GM21381 (cell line): ENCODE results near the gene MRPS27.

Experiments used
- ATAC-seq: cut with Tn5 transposase; IDR thresholded peaks from one replicate; pipeline ENCODE4 v1.9.1; 2021; ENCODE audit warnings: mild to moderate bottlenecking, moderate library complexity; ENCODE audit not compliant: unreplicated experiment

Gene MRPS27

GRCh38 chr5:72234868-72235267 lies 85.2 kb downstream of the MRPS27 start:
- ATAC-seq = no peak

- peak; percentile 94 for ATAC-seq
These were observed 85.8 kb downstream of the MRPS27 start for GRCh38 chr5:72234265-72234700.

GRCh38 chr5:72233835-72234234 lies 86.2 kb downstream of the MRPS27 start:
- ATAC-seq = no peak

GRCh38 chr5:72232838-72233237 lies 87.2 kb downstream of the MRPS27 start:
- ATAC-seq = no peak

- no peak for ATAC-seq
These were observed 87.9 kb downstream of the MRPS27 start for GRCh38 chr5:72231991-72232703.

- no peak for ATAC-seq
These were observed 91.1 kb downstream of the MRPS27 start for GRCh38 chr5:72228960-72229359.

GRCh38 chr5:72226950-72227349 lies 93.1 kb downstream of the MRPS27 start:
- ATAC-seq = no peak

- no peak for ATAC-seq
These were observed 94.3 kb downstream of the MRPS27 start for GRCh38 chr5:72225741-72226140.

- ATAC-seq = no peak
These were observed 95.0 kb downstream of the MRPS27 start for GRCh38 chr5:72224946-72225463.

- ATAC-seq = no peak
These were observed 96.7 kb downstream of the MRPS27 start for GRCh38 chr5:72223371-72223770.

GRCh38 chr5:72222521-72222920 lies 97.5 kb downstream of the MRPS27 start:
- ATAC-seq = no peak

GRCh38 chr5:72221541-72221940 lies 98.5 kb downstream of the MRPS27 start:
- ATAC-seq = no peak

GRCh38 chr5:72221099-72221498 lies 98.9 kb downstream of the MRPS27 start:
- ATAC-seq = no peak

GRCh38 chr5:72216756-72217155 lies 103.3 kb downstream of the MRPS27 start:
- ATAC-seq = no peak

- no peak for ATAC-seq
These were observed 105.9 kb downstream of the MRPS27 start for GRCh38 chr5:72214168-72214567.

- no peak for ATAC-seq
These were observed 106.6 kb downstream of the MRPS27 start for GRCh38 chr5:72213482-72213881.

- ATAC-seq = no peak
These were observed 107.9 kb downstream of the MRPS27 start for GRCh38 chr5:72212171-72212570.

- no peak for ATAC-seq
These were observed 109.0 kb downstream of the MRPS27 start for GRCh38 chr5:72210888-72211678.

GRCh38 chr5:72209147-72210115 lies 110.6 kb downstream of the MRPS27 start:
- no peak for ATAC-seq

- ATAC-seq = no peak
These were observed 111.6 kb downstream of the MRPS27 start for GRCh38 chr5:72208324-72208926.
